Prostate gland (tissue), 2 donors: ENCODE results near the gene SCAMP1.

Source experiments
- CTCF ChIP-seq, 4 experiments: fragments of 200-600 bp in 2 of 4; fragments of 450-650 bp in 2 of 4; sonication (generic) in 2 of 4; IDR thresholded peaks; 1 replicate in 3 of 4; 2 replicates in 1 of 4; pipeline ENCODE4 v1.5.1; 2016 to 2019; ENCODE audit warnings: antibody characterized with exemption in 4 of 4, mild to moderate bottlenecking in 2 of 4, moderate library complexity in 2 of 4
- POLR2AphosphoS5 ChIP-seq: sonication (generic); formaldehyde crosslinking; IDR thresholded peaks from one replicate; pipeline ENCODE4 v1.6.1; 2017; ENCODE audit warnings: antibody characterized with exemption

GRCh38 chr5:78497573-78498533 is 137.4 kb downstream of the SCAMP1 start:
- no peak for TF ChIP-seq CTCF (IDR thresholded peaks at IDR 0.05)
- no peak for TF ChIP-seq POLR2AphosphoS5
